Measurements from ENCODE around the gene FIBCD1.
"Not testable (repeated sequence)": the region's sequence is repeated elsewhere in the genome, so short reads cannot be mapped to it uniquely, and the experiment has no call there.

The FIBCD1 gene

DNA sequence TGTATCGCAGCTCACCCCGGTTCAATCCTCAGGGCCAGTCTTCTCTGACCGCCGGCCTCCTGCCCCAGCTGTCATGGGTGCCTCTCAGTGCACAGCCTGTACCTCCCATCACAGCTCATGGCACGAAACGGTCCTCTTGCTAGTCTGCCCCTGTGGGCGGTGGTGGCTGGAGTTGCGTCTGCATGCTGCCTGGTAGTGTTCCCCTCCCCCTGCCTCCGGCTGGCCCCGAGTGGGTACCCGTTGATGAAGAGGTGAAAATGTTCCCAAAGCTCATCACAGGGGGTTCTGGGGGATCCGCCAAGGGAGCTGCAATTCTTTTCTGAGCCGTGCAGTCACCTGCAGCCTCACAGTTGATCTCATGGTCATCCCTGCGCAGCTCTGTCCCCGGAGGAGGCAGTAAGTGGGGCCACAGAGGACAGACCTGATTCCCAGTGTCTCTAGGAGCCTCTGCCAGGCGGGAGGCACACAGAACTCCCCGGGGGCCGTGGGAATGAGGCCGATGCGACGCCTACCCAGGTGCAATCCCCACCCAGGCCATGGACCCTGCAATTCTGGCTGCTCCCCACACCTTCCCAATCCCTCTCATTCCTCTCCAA lies 34.7 kb upstream of the FIBCD1 start:
- DNase-seq (ENCODE audit: low read depth in 3 of 3, low spot score in 1 of 3), result no peak

DNA sequence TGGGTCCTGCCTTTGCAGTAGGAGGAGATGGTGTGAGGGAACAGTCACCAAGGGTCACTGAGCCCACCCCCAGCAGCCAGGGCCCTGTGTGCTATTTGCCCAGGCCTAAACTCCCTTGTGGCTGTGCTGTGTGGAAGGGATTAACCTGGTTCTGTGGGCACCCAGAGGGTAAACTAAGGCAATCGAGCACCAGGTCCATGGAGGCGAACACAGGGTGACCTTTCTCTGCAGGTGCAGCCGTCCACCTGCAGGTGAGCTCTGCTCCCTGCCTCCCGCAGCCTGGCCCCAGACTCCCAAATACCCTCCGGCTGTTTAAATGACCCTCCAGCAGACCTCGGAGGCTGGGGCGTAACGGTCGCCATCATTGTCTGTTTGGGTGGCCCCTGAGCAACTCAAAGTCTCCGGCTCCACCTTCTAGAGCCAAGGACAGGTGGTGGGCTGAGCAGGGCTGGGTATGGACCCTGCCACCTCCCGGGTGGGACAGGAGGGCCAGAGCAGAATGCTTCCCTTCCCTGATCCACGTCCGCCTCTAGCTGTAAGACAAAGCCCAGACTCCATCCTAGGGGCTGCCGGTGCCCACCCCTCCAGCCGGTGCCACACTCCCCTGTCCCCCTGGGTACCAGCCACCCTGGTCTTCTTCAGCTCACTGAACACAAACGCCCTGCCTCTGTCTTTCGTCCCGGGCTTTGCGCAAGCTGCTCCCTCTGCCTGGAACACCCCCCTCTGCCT lies 34.1 kb upstream of the FIBCD1 start:
- no peak for DNase-seq (ENCODE audit: low read depth in 3 of 3, low spot score in 1 of 3)

DNA sequence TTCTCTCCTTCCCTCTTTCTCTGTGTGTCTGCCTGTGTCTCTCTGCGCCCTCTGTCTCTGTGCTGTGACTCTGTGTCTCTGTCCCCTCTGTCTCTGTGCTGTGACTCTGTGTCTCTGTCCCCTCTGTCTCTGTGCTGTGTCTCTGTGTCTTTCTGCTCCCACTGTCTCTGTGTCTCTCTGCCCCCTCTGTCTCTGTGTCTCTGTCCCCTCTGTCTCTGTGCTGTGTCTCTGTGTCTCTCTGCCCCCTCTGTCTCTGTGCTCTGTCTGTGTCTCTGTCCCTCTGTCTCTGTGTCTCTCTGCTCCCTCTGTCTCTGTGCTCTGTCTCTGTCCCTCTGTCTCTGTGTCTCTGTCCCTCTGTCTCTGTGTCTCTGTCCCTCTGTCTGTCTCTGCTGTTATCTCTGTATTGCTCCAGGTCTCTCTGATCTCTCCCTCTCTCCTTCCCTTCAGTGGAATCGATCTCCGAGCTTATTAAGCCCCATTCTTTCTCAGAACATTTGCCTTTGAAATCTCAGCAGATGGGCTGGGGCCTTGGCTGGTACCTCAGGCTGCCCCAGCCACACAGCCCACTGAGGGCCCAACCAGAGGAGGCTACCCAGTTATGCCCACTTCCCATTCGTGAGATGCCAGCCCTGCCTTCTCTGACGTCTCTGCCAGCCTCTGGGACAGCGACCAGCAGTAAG lies 33.4 kb upstream of the FIBCD1 start:
- DNase-seq (ENCODE audit: low read depth in 3 of 3, low spot score in 1 of 3), result no peak

DNA sequence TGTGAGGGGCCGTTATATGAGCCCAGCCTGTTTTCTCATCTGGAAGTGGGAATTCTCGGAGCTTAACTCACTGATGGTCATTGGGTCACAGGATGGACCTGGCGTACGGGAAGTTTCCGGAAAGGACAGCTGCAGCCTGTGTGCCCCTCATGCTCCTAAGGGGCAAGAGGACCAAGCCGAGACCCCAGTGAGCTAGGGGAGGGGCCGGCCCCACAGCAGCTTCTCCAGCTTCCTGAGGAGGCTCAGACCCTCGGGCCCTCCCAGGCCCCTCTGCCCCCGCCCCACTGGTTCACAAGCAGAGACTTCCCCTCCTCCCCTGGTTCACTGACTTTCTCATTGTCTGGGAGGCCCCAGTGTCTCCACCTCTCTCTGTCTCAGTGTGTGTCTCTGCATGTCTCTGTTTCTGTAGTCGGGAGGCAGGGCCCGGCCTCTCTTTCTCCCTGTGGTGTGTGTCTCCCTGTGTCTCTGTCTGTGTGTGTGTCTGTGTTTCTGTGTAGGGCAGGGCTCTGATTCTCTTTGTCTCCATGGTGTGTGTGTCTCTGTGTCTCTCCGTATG lies 32.3 kb upstream of the FIBCD1 start:
- no peak for DNase-seq (ENCODE audit: low read depth in 3 of 3, low spot score in 1 of 3)

DNA sequence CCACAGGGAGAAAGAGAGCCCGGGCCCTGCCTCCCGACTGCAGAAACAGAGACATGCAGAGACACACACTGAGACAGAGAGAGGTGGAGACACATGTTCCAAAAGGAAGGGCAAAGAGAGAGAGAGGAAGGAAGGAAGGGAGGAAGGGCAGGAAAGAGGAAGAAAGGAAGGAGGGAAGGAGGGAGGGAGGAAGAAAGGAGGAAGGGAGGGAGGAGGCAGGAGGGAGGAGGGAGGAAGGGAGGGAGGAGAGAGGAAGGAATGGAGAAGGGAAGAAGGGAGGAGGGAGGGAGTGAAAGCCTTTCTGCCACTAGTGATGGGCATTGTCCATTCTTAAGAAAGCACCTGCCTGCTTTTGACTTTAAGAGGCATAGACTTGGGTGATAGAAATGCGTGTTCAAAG lies 31.8 kb upstream of the FIBCD1 start:
- DNase-seq (ENCODE audit: low read depth in 3 of 3, low spot score in 1 of 3), result no peak

DNA sequence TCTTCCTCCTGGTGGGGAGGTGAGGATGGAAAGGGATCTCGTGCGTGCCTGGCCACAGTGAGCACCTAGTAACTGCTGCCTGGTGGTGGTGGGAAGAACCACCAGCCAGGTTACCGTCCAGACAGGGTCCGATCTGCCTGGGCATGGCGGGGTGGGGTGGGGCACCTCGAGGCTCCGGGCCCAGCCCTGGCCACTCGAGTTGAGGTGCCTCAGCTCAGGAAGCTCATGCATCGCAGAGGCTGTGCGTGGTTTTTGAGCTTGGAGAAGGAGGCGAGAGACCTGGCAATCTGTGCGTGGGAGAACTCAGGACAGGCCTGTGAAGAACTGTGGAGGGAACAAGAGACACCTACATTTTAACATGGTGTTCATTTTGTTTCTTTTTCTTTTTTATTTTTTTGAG lies 31.0 kb upstream of the FIBCD1 start:
- no peak for DNase-seq (ENCODE audit: low read depth in 3 of 3, low spot score in 1 of 3)

DNA sequence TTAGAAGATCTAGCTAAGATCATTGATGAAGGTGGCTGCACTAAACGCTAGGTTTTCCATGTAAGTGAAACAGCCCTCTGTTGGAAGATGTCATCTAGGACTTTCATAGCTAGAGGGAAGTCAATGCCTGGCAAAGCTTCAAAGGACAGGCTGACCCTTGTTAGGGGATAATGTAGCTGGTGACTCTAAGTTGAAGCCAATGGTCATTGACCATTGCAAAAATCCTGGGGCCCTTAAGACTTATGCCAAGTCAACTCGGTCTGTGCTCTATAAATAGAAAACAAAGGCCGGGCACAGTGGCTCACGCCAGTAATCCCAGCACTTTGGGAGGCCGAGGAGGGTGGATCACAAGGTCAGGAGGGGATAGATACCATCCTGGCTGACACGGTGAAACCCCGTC lies 26.6 kb upstream of the FIBCD1 start:
- no peak for DNase-seq (ENCODE audit: low read depth in 3 of 3, low spot score in 1 of 3)

DNA sequence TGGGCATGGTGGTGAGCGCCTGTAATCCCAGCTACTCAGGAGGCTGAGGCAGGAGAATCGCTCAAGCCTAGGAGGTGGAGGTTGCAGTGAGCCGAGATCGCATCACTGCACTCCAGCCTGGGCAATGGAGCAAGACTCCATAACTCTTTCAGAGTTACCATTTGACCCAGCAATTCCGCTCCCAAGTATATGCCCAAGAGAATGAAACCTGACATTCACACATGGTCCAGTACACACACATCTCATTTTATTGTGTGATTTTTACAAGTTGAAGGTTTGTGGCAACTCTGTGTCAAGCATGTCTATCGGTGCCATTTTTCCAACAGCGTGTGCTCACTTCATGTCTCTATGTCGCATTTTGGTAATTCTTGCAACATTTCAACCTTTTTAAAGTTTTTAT lies 24.9 kb upstream of the FIBCD1 start:
- DNase-seq (ENCODE audit: low read depth in 3 of 3, low spot score in 1 of 3), result no peak

DNA sequence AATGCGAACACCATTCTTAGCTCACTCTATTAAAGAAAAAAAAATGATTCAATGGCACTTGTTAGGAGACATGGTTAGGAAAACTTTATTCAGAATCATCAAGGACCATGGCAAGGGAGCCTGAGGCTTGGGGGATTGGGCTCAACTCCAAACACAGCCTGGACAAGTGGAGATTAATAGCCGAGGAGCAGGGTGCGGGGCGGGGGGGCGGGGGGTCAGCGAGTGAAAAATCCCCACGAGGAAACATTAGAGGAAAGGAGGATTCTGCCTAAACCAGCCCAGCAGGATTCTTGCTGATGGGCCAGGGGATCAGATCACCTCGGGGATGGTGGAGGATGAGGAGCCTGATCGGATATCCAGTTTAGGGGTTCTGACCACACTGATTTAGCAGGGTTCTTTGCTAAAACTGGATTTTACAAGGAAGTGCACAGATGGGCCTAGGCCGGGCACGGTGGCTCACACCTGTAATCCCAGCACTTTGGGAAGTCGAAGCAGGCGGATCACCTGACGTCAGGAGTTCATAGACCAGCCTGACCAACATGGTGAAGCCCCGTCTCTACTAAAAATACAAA lies 24.4 kb upstream of the FIBCD1 start:
- no peak for DNase-seq (ENCODE audit: low read depth in 3 of 3, low spot score in 1 of 3)

DNA sequence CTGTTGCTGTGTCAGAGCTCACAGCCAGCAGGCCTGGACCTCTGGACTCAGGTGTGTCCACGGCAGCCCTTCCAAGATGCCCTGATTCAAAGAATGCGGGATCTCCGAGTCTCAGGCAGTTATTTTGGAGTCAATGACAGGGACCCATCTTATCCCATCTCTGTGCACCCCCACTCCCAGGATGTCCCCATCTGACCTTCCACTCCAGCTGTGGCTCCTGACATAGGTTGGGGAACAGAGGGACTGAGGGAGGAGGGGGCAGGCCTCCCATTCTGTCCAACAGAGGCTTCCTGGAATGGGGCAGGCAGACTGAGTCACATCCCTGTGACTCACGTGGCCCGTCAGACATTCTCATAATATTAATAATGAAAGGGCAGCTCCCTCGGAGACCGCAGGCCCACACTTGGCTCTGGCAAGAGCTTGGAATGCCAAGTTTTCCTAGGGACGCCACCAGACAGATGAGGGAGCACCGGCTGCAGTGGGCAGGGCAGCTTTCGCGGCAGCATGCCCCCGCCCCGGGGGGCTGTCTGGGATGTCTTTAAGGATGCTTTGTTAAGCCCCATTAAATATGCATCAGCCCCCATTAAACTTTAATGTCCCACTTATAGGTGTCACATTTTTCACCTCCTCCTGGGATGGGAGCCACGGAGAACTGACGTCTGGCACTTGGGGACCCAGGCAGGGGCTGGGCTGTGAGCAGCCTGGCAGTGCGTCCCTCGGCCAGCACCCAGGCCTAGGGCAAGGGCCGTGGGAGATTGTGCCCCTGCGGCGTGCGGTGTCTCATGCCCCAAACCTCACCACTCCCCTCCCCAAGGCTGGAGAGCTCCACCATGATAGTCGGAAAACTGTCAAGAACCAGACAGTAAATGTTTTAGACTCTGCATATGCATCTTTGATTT lies 23.6 kb upstream of the FIBCD1 start:
- DNase-seq (ENCODE audit: low read depth in 3 of 3, low spot score in 1 of 3), result no peak

DNA sequence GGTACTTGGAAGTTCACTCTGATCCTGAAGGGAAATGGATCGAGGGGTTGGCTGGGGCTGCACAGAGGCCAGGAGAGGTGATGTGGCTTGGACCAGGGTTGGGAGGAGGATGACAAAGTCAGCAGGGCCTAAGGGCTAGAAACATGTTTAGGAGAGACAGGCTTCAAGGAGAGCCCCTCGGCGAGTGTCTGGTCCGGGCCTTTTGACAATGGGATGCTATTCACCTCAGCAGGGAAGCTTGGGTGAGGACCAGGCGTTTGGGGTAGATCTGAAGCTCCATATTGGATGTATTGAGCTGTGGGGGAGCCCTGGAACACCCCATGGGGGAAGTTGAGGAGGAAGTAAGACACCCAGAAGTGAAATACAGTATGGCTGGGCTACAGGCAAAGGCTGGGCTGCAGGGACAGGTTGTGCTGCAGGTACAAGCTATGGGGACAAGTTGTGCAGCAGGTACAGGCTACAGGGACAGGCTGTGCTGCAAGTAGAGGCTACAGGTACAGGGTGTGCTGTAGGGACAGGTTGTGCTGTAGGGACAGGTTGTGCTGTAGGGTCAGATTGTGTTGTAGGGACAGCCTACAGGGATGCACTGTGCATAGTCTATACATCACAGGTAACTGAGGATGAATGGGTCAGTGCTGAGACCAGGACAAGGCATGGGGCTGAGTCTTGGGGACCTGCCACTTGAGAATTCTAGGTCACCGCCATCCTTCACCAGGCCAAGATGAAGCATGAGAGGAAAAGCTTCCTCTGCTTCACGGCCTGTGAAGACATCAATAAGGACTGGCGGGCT lies 22.7 kb upstream of the FIBCD1 start:
- no peak for DNase-seq (ENCODE audit: low read depth in 3 of 3, low spot score in 1 of 3)

DNA sequence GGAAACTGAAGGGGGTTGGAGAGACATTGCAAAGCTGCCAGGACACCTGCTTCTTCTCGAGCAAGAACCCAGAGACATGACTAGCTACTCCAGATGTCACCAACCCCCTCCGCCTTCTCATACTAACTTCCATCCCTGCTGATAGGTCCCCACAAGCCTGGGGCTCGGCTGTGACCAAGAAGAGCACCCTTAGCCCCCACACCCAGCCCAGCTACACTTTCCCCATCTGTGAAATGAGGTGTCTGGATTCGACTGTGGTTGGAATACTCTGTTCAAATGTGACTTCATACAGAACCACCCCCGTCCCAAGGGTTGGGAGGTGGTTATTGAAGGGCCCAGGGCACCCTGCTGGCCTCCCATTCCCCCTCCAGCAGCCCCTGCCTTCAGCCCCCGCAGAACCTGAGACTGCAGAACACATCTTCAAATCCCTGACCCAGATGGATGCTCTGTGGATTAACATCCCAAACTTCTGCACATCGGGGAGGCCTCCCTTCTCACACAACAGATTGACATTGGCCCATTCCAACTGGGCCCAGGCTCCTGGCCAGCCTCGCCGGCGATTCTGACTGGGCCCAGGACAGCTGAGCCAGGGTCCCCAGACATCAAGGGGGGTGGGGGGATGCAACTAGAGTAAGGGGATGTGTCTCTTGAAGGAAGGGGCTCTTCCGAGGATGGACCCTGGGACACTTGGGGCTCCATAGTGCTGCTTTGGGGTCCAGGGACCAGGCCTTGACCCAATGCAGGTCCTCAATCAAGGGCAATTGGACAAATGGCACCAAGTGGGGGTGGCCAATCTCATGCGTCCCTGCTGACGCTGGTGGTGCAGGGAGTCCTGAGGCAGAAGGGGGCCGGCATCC lies 21.7 kb upstream of the FIBCD1 start:
- DNase-seq (ENCODE audit: low read depth in 3 of 3, low spot score in 1 of 3), result no peak

DNA sequence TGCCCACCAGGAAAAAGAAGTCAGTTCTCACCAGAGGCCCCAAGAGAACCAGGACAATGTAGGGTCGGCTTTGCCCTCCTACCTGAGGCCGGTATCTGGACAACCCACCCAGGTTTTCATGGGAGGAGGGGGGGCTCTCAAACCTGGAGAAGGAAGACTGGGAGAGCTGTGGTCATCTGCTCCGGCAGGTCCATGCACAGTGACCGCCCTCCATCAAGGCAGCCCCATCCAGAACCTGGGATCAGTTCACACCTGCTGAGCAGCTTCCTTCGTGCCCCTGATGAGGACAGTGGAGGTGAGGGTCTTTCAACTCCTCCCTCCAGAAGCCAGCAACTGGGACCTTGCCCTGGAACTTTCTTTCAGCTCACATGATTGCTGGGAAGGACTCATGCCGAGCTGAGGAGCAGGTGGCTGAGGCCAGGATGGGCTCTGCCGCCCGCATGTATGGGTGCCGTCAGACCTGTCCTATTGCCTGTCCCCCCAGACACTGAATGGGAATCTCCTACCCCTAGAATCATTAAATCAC lies 20.8 kb upstream of the FIBCD1 start:
- DNase-seq (ENCODE audit: low read depth in 3 of 3, low spot score in 1 of 3), result no peak

DNA sequence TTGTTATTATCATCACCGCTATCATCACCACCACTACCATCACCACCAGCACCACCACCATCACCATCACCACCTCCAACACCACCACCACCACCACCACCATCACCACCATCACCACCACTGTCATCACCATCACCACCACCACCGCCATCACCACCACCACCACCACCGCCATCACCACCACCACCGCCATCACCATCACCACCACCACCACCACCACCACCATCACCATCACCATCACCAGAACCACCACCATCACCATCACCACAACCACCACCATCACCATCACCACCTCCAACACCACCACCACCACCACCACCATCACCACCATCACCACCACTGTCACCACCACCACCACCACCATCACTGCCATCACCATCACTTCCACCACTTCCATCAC lies 19.5 kb upstream of the FIBCD1 start:
- DNase-seq (ENCODE audit: low read depth in 3 of 3, low spot score in 1 of 3), result not testable (repeated sequence)

DNA sequence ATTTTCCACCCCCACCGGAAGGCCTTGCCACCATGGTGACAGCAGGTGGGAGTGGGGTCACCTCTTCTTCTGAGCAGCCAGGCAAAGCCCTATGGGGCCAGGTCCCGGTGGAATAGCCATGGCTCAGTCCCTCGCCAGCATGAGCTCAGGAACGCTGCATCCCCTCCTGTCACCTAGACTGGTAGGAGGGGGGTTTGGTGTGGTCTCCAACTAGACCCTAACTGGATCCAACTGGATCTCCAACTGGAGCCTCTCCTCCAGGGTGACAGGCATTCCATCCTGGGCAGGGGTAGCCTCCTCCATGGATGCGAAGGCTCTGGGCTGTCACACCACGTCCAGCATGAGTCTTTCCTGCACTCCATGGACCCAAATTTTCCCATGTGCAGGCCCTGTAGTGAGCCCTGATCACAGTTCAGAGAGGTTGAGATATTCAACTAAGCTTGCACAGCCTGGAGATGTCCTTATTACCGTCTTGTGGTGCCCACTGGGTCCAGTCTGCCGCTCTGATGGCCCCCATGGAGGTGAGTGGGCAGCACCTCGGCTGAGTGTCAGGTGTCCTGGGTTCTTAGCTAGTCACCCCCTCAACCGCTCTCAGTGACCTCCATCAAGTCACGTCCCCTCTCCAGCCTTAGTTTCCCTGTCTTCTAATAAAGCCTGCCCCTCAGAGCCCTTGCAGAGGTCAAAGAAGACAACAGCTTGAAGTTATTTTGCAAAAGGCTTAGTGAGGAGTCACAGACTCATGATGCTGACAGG lies 18.6 kb upstream of the FIBCD1 start:
- DNase-seq (ENCODE audit: low read depth in 3 of 3, low spot score in 1 of 3), result no peak

DNA sequence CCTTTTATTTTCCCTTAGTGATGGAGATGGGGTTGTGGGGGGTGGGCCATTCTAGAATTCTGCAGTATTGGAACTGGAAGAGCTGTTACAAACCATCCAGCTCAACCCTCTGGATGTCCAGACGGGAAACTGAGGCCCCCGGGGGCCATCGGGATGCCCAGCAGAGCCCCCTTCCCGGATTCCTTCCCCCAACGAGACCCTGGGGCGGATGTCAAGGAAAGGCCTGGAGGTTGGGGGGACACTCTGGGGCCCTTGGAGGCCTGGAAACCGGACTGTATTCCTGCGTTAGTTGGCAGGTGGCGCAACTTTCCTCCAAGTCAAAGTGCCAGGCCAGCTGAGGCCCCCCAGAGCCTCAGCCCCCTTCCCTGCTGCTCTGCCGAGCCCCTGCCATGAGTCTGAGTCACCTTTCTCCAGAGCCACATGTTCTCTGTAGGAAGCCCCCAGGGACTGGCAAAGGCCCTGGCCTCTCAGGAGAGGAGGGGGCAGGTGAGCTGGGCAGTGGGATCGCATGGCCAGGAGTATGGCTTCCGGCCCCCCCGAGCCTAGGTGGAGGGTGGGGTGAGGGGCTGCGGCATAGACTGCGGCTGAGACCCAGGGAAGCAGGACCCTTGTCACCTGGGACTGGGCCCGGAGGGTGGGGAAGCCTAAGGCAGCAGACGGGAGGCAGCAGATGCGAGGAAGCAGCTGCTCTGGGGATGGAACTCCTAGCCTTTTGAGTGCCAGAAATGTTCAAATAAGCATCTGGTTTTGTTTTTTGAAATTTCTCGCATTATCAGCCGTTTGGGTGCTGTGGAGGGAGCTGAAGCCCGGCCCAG lies 17.8 kb upstream of the FIBCD1 start:
- no peak for DNase-seq (ENCODE audit: low read depth in 3 of 3, low spot score in 1 of 3)

DNA sequence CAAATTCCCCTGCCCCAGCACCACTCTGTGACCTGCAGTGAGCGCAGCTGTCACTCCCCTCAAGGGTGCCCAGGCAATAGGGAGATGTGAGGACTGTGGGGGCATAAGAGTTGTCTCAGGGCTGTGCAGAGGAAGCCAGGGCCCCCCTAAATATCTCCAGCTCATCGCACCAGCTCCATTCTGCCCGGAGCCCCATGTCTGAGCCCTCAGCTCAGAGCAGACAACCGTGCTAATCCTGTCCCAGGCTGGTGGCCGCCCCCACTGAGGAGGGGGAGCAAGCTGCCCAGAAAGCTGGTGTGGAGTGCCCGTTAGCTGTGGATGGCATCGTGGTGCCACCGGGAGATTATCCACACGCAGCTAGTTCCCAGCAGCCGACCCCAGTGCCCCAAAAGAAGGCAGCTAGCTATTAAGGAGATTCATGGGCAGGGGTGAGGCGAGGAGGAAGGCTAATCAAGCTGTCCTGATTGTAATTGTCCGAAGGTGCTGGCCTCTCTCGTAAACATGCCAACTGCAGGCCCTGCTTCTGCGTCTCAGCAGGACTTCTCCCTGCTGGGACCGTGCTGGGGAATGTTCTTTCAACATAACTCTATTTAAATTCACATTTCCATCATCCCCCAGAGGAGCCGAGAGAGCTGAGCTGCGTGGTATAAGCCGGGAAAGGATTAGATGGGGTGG lies 17.0 kb upstream of the FIBCD1 start:
- DNase-seq (ENCODE audit: low read depth in 3 of 3, low spot score in 1 of 3), result no peak
